NCI-H82 treated with DMSO at 0.1 percent for 48 hours (cell line): Measurements from ENCODE around the gene PLAC8L1.
"Not testable (repeated sequence)": the region's sequence is repeated elsewhere in the genome, so short reads cannot be mapped to it uniquely, and the experiment has no call there.

Source experiments
- DNase-seq: peaks from one replicate; lab custom pipeline; 2025; ENCODE audit not compliant: unreplicated experiment; lab: John Stamatoyannopoulos, UW

Gene PLAC8L1

GRCh38 chr5:146105477-146105876 lies at the start of gene PLAC8L1:
TSS of gene PLAC8L1 (minus strand) at chr5:146105577. CDS start at chr5:146104311, 1,266 bp downstream.
- no peak for DNase-seq

GRCh38 chr5:146151970-146152369 lies 46.6 kb upstream of the PLAC8L1 start:
- no peak for DNase-seq

- no peak for DNase-seq
These were observed 32.6 kb upstream of the PLAC8L1 start for GRCh38 chr5:146137967-146138403.

- DNase-seq = no peak
These were observed 25.2 kb upstream of the PLAC8L1 start for GRCh38 chr5:146130440-146131045.

- DNase-seq = no peak
These were observed 20.7 kb upstream of the PLAC8L1 start for GRCh38 chr5:146126068-146126467.

- DNase-seq = no peak
These were observed 19.2 kb upstream of the PLAC8L1 start for GRCh38 chr5:146124580-146124979.

- not testable (repeated sequence) for DNase-seq
These were observed 16.1 kb upstream of the PLAC8L1 start for GRCh38 chr5:146121451-146121850.

GRCh38 chr5:146118322-146118721 lies 12.9 kb upstream of the PLAC8L1 start:
- DNase-seq = no peak

- not testable (repeated sequence) for DNase-seq
These were observed 11.8 kb upstream of the PLAC8L1 start for GRCh38 chr5:146117216-146117615.

GRCh38 chr5:146116361-146116760 lies 11.0 kb upstream of the PLAC8L1 start:
- DNase-seq = no peak

GRCh38 chr5:146112476-146112875 lies 7.1 kb upstream of the PLAC8L1 start:
- no peak for DNase-seq

- no peak for DNase-seq
These were observed 6.0 kb upstream of the PLAC8L1 start for GRCh38 chr5:146111409-146111808.

GRCh38 chr5:146109379-146109778 lies 4.0 kb upstream of the PLAC8L1 start:
- peak; percentile 56 for DNase-seq

GRCh38 chr5:146108870-146109269 lies 3.5 kb upstream of the PLAC8L1 start:
- not testable (repeated sequence) for DNase-seq

- DNase-seq = no peak
These were observed 2.5 kb upstream of the PLAC8L1 start for GRCh38 chr5:146107901-146108300.

GRCh38 chr5:146103594-146103993 lies 1.8 kb downstream of the PLAC8L1 start:
- no peak for DNase-seq

- no peak for DNase-seq
These were observed 3.7 kb downstream of the PLAC8L1 start for GRCh38 chr5:146101646-146102045.

GRCh38 chr5:146098047-146098446 lies 7.3 kb downstream of the PLAC8L1 start:
- no peak for DNase-seq

- no peak for DNase-seq
These were observed 13.5 kb downstream of the PLAC8L1 start for GRCh38 chr5:146091881-146092280.

GRCh38 chr5:146089287-146089686 lies 16.1 kb downstream of the PLAC8L1 start:
- DNase-seq = no peak

- no peak for DNase-seq
These were observed 17.3 kb downstream of the PLAC8L1 start for GRCh38 chr5:146088098-146088497.

GRCh38 chr5:146084376-146084775 lies 21.0 kb downstream of the PLAC8L1 start:
- DNase-seq = no peak

- DNase-seq = no peak
These were observed 22.6 kb downstream of the PLAC8L1 start for GRCh38 chr5:146082798-146083197.
